ENCODE measurements around the gene FARP1.

FARP1 gene

GRCh38 chr13:98312606-98313005 is 169.7 kb downstream of the FARP1 start:
- in situ Hi-C loops (cut with MboI; ENCODE audit: low sequenced_read_pairs, unreplicated experiment) = no loop called here
- TF ChIP-seq CTCF (IDR thresholded peaks at IDR 0.05; ENCODE audit: borderline replicate concordance, control extremely low read depth, extremely low read depth, insufficient read depth, missing control alignments) = no peak
- DNase-seq (ENCODE audit: low spot score) = no peak

- in situ Hi-C loops (cut with MboI; ENCODE audit: low sequenced_read_pairs, unreplicated experiment) = no loop called here
- no peak for TF ChIP-seq CTCF (IDR thresholded peaks at IDR 0.05; ENCODE audit: borderline replicate concordance, control extremely low read depth, extremely low read depth, insufficient read depth, missing control alignments)
- DNase-seq (ENCODE audit: low spot score) = no peak
Observed at GRCh38 chr13:98313023-98313921, 170.4 kb downstream of the FARP1 start.

GRCh38 chr13:98313922-98314292 is 171.0 kb downstream of the FARP1 start:
- DNase-seq (ENCODE audit: low spot score) = no peak
- no peak for TF ChIP-seq CTCF (IDR thresholded peaks at IDR 0.05; ENCODE audit: borderline replicate concordance, control extremely low read depth, extremely low read depth, insufficient read depth, missing control alignments)
- in situ Hi-C loops (cut with MboI; ENCODE audit: low sequenced_read_pairs, unreplicated experiment) = no loop called here

GRCh38 chr13:98315466-98315865 is 172.6 kb downstream of the FARP1 start:
- no peak for DNase-seq (ENCODE audit: low spot score)
- TF ChIP-seq CTCF (IDR thresholded peaks at IDR 0.05; ENCODE audit: borderline replicate concordance, control extremely low read depth, extremely low read depth, insufficient read depth, missing control alignments) = no peak
- in situ Hi-C loops (cut with MboI; ENCODE audit: low sequenced_read_pairs, unreplicated experiment) = no loop called here

- TF ChIP-seq CTCF (IDR thresholded peaks at IDR 0.05; ENCODE audit: borderline replicate concordance, control extremely low read depth, extremely low read depth, insufficient read depth, missing control alignments) = no peak
- no peak for DNase-seq (ENCODE audit: low spot score)
- in situ Hi-C loops (cut with MboI; ENCODE audit: low sequenced_read_pairs, unreplicated experiment) = no loop called here
Observed at GRCh38 chr13:98315902-98316301, 173.0 kb downstream of the FARP1 start.

- in situ Hi-C loops (cut with MboI; ENCODE audit: low sequenced_read_pairs, unreplicated experiment) = no loop called here
- TF ChIP-seq CTCF (IDR thresholded peaks at IDR 0.05; ENCODE audit: borderline replicate concordance, control extremely low read depth, extremely low read depth, insufficient read depth, missing control alignments) = no peak
- DNase-seq (ENCODE audit: low spot score) = no peak
Observed at GRCh38 chr13:98317573-98318171, 174.8 kb downstream of the FARP1 start.
